Measurements from ENCODE around the gene SERF1B. TPM values are rescaled to one million over a fixed set of nuclear protein-coding genes. Genes with fewer than 3 reads are reported as not detected.

Gene SERF1B
- total RNA-seq, 2 donors from 2014 or later = 13.0 to 19.1 TPM

Other genes starting within 250 kb of the SERF1B start
- gene SMN2, start 24.4 kb downstream of the SERF1B start, total RNA-seq = 10 to 100 TPM; 86.7 to 91.3 TPM